GM19043 (cell line): ENCODE measurements around the gene EEFSEC.

Experiments
- ATAC-seq: cut with Tn5 transposase; IDR thresholded peaks from one replicate; pipeline ENCODE4 v1.9.1; 2021; ENCODE audit warnings: low read depth; ENCODE audit not compliant: unreplicated experiment

Gene EEFSEC

DNA sequence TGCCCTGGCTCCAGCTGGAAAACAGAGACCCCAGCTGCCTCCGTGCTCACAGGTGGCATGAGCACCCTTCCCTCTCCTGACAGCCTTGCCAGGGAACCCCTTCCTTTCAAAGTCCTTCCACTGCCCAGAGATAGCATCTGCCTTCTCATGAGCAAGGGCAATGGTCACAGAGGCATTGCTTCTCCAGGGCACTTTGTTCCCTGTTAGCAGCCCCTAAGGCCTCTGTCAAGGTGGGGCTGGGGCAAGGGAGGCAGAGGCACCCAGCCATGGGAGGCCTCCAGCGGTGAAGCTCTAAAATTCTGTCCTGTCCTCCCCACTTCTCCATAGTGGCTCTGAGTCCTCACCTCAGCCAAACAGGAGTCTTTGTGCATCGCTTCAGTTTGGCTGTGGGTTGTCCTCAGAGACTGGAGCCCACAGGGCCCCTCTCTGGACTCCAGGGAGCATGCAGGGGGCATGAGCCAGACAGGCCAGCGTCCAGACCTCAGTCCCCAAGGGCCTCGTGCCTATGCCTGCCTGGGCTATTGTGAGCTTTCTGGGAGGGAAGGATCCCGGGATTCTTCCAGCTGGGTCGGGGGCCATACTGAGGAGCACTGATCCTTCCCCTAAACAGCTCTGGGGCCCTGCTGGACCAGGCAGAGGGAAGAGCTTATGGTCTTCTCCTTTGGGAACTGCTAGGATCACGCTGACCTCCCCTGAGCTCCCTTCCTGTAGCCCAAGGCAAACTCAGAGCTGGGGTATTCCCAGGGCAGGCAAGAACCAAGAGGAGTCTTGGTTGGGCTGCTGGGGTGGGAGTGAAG is 206.8 kb downstream of the EEFSEC start:
- ATAC-seq: no peak

DNA sequence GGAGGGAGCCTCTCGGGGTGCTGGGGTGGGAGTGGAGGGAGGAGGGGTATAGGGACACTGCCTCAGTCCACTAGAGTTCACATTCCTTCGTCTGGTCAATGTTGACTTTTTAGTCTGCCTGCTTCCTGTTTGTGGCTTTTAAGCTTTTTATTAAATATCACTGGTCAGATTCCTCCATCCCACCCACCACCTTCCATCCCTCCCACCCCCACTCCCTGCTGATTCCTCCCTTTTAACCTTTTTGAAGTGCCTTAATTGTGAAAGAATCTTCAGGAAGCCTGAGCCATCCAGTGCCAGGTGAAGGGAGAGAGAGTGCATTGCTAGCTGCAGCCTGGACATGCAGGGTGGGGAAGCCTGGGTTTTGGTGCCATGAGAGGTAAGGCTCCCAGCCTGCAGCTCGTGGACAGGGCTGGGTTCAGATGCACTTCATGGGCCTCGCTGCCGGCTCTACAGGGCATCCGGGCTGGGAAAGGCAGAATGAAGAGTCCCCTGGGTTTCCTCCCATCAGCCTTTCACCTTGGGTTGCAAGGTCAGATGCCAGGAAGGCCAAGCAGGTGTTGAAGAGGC is 207.5 kb downstream of the EEFSEC start:
- no peak for ATAC-seq

DNA sequence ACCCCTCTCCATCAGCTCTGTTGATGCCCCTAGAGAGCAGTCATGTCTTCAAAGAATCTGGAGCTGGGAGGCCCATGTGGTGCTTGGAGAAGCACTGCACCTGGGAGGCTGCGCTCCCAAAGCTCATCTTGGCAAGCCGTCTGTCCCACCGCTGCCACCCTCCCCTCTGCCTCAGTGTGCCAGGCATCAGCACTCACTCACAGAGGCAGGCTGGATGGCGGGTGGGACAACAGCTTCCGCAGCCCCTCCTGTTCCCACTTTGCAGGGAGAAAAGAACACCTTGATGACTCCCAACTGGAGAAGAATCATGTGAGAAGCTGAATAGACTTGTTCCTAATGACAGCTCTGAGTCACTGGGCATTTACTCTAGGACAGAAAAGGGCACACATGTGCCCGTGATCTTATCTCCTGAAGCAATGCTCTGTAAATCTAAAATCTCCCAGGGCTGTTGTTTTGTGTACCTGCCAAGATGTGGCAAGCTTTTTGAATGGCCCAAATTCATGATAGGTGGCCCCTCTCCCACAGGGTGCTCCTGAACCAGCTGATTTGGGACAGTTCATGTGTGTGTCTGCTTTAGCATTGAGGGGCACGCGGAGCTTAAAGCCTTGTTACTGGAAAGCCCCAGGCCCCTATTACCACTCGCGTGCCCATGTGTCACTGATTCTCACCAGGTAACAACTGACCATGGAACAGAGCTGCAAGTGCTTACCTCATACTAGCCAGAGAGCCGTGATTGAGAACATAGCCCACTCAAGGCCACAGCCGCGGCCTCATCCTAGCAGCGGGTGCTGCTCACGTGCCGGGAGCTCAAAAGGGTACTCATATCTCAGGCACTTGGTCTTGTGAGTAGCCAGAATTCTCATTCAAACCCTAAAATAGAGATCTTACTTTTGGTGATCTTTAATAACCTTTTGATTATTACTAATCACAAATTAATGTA is 209.0 kb downstream of the EEFSEC start:
- ATAC-seq: no peak

DNA sequence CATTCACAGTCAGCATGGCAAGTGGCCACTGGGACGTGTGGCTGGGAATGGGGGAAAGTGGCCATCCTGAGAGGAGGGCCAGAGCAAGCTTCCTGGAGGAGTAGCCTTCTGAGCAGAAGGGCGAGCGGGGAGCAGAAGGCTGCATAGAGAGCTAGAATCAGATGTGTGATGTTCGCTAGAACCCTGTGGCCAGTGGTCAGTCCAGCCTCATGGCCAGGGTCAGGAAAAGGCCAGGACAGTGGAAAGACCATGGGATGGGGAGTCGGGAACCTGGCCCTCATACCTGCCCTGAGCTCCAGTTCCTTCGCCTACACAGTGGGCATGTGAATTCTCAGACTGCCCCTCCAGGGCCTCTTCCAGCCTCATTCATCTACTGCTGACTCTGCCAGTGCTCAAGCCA is 211.0 kb downstream of the EEFSEC start:
- no peak for ATAC-seq

DNA sequence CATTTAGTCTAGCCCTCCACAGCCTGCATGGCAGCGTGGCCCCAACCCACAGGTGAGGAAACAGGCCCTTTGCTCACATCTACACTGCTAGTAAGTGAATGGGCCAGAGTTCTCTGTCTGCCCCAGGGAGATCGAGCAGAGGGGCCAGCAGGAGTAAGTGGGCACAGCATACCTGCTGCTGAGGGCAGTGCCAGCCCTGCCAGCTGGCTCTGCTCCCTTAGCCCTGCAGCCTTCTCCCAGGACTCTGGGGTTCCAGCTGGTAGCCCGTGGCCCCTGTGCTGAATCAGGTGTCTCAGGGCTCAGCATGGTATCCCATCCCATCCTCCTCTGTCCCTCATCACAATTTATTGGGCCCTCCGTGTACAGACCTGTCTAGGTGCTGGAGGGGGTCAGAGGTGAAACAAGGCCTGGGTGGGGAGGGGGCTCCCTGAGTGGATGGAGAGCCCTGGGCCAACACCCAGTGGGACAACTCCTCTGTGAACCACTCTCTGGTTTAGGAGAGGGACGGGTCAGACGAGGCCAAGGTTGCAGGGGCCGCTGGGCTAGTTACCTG is 211.6 kb downstream of the EEFSEC start:
- ATAC-seq: no peak

DNA sequence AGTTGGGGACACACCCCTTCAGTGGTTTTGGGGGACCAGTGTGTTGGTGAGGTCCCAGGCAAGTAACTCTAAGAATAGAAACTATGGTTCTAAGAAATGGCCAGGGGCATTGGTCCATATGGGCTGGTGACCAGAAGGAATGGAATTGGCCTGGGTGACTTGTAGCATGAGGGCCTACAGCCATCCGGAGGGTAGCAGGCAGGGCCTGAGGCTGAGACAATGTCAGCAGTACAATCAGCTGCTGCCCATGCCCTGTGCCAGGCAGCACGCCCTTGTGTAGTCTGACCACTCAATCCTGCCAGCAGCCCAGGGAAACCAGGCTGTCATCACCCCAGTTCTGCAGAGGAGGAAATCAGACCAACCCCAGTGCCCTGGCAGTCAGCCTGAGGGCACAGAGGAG is 212.9 kb downstream of the EEFSEC start:
- ATAC-seq: no peak

DNA sequence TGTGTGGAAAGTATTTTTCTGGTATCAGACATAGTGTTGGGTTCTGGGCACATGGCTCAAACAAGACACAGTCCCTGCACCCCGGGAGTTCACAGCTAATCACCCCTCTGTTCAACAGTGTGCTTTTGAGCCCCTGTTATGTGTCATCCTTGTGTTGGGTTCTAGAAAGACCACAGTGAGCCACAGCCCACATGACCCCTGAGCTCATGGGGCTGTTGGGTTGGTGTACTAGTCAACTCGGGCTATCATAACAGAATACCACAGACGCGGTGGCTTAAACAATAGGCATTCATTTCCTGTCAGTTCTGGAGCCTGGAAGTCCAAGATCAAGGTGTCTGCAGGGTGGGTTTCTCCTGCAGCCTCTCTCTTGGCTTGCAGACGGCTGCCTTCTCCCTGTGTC is 213.4 kb downstream of the EEFSEC start:
- no peak for ATAC-seq

DNA sequence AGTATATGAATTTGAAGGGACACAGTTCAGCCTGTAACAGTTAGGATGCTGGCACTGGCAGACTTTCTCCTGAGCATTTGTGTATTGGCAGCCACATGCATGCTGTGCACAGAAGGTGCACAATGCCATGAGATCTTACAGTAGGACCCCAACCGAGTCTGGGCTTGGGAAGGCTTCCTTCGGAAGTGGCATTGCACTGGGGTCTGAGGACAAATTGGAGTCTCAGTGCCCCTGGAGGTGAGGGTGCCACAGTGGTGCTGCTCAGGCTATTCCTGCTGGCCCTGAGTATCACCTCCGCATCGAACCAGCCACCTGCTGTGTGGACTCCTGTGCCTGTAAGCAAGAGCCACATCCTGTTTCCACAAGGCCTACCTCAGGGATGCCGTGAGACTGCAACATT is 213.9 kb downstream of the EEFSEC start:
- ATAC-seq: no peak

DNA sequence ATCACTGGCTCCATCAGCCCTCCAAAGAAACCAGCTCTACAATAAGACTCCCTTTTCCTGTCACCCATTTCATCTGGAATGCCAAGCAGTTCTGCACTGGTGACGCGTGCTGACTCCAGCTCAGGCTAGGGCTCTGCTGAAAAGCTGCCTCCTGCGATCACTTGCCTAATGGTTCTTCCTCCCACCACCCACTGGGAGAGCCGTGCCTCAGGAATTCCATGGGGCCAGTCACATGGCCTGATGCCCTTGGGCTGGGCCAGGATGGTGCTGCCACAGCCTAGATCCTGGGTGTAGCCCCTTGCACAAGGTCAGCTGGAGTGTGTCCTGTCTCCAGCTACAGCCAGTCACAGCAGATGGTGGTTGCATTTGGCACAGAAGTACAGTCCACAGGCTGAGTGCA is 214.5 kb downstream of the EEFSEC start:
- ATAC-seq: no peak

DNA sequence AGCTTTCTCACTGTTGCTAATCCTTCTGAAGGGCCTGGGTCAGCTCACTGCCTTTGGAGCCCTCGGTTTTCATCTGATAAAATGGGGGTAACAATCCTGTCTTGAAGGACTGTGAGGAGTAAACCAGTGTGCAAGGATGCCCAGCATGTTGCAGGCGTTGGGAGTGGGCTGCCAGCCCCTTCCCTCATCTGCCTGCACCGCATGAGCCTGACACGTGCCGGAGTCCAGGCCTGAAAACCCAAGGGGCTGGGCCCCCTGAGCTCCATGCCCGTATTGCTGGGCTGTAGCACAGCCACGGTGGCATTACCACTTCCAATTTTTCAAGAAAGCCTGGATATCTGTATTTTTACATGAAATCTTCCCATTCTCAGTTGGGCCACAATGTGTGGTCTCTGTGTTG is 215.3 kb downstream of the EEFSEC start:
- ATAC-seq: no peak

DNA sequence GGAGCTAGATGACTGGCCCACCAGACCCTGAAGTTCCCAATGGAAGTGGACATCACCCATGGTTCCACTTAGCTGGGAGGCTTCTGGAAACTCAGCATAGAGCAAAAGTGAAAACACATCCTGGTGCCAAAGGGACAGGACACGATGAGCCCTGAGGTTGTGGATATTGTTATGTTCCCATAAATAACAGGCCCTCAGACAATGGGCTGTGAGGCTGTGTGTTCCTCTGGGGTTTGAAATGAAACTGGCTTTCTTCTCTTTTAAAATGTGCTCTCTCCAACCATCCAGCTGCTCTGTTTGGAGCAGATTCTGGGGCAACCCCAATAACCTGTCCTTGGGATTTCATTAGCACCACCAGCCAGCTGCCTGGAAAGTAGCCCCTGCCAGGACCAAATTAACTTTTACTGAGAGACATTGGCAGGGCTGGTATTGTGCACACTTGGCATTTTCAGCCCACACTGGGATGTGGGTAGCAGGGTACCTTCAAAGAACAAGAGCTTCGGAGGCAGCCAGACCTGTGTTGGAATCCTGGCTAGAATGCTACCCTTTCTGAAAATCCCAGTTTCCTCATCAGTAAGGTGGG is 215.9 kb downstream of the EEFSEC start:
- ATAC-seq: no peak

DNA sequence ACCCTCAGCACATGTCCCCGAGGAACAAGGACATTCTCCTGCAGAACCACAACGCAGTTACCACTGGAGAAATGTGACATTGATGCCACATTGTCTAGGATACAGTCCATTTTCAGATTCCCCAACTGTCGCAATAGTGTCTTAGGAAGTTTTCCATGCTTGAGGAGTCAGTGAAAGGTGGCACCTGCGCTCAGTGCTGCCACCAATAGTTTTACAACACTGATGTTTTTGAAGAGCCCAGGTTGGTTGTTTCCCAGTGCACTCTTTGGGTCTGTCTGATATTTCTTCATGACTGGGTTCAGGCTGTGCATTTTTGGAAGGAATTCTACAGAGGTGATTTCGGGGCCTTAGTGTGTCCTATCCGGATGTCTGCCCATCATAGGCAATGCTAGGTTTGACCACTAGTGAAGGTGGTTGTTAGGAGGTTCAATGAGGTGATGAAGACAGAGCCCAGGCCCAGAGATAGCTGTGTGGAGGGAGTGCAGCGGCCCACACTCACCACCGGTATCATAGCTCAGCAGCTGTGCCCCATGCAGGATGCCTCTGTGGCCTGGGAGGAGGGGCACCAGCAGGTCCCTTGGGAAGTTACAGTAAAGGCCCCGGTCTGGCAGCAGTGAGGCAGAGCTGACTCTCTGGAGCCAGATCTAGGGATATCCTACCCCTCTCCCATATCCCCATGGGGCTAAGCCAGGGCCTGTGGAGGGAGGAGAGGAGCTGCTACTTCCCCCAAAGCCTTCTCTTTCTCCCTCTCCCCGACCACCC is 216.8 kb downstream of the EEFSEC start:
- no peak for ATAC-seq

DNA sequence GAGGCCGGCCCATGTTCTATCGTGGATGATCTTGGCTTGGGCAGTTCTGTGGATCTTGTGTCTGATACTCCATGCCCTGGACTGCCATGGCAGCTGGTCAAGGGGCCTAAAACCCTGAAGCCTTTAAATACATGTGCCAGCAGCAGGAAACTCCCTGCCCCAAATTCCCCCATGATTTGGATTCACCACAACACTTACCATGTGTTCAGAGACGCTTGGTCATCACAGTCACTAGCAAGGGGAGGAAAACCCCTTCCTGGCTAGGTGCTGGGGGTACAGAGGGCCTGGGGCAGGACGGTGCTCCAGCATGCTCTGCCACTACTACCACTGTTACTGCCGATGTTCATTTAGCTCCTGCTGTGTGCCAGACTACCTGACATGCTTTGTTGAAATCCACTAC is 219.0 kb downstream of the EEFSEC start:
- ATAC-seq: no peak

DNA sequence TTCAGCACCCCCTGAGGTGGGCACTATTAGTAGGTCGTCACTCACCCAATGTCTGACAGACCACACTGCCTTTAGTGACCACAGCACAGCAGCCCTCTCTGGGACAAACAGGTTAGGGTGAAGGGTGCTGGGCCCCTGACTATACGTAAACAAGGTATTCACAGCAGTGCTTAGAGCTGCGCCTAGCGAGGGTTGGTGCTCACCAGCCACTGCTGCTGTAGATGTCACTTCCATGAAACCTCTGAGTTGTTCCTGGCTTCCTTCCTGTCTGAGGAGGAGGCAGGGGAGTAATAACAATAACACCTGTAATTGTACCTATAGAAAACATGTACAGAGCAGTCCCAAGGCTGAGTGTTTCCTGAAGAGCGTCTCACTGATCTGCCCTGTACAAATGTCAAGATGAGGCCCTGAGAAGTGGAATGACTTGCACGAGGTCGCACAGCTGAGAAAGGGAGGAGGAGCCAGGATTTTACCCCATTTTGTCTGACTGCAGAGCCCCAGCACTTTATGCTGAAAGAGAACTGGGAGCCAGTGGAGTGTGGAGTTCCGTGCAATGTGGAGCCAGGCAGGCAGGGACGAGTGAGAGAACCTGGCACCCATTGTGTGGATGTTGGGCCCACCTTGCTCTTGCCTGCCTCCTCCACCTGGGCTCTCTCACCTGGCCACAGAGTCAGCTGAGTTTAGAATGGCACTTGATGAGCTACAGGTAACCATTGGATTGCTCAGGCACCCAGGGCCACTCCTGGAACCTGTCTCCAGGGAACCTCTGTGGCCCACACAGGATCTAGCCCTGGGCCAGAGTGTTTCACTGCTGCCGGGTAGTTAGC is 219.6 kb downstream of the EEFSEC start:
- ATAC-seq: no peak

DNA sequence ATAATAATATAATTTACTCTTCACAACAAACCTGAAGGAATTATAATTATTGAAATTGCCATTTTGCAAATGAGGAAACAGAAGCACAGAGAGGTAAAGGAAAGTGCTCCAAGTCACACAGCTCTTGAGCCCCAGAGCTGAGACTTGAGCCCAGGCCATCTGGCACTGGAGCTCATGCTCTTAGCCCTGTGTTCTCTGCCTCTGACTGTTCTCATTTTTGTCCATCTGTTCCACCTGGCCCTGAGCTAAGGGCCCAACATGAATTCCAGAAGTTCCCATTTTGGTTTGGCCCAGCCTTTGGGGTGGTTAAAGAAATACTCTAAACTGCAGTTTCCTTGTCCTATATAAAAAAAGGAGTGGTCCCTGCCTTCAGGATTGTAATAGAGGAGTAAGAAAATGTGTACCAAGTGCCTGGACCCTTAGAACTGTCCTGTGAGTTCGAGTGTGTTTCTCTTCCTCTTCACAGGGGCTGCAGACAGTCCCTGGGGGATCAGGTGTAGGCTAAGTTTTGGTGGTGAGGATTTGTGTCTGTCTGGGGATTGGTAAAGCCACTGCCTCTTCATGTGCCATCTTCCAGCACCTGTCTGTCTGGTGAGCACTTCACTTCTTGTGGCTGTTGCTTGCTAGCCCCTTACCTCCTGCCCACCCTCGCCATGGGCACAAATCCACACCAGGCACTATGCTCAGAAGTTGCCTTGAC is 221.6 kb downstream of the EEFSEC start:
- ATAC-seq: no peak

DNA sequence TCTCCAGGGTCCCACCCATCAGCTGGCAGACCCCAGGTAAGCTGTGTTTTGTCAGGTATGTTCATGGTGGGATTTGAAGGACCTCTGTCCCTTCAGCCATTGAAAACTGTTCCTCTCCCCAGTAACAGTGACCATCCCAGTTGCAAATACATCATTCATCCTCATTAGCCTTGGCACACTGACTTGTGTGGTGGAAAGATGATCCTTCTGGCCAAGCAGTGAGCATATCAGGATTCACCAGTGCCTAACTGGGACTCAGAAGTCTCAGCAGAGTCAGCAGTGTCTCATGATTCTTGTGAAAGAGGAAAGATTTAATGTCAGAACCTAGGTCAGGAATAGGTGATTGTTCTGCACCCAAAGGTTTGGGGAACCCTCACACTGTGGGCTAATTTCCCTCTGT is 223.2 kb downstream of the EEFSEC start:
- ATAC-seq: no peak

DNA sequence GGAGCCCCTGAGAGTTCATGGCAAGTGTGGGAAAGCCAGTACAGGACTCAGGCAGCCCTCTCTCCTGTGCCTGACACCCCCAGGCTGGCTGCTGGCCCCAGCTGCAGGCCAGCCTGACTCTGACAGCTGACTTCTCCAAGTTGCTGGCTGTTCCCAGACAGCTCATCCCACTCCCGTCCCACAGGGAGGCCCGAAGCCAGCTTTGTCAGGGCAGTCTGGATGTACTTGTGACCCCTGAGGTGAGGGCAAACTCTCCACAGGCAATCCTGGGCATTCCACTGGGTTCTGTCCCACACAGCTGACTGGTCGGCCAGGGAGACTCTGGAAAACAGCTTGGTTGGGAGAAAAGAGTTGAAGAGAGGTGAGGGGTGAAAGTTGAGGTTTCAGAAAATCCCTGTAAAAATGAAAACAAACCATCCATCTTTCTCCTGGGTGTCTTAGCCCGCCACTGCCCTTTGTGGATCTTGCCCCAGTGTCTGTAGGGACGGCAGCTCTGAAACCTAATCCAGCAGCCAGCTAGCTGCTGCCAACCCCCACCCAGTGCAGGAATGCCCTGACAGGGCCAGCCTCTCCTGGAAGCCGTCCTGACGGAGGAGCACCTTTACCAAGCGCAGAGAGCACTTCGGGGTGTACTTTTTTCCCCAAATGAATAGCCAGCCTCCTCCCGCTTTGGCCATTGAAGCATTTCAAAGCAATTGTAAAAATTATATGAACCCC is 225.5 kb downstream of the EEFSEC start:
- ATAC-seq: no peak
